ENCODE measurements around the gene QRFP.

Gene QRFP

GRCh38 chr9:130933114-130934046, 36.8 kb upstream of the QRFP start:
- DNase-seq: no peak

GRCh38 chr9:130932255-130933079, 35.9 kb upstream of the QRFP start:
- DNase-seq: no peak

- no peak for DNase-seq
Measured at GRCh38 chr9:130931508-130932254, 35.1 kb upstream of the QRFP start.

- no peak for DNase-seq
Measured at GRCh38 chr9:130930804-130931349, 34.3 kb upstream of the QRFP start.

- DNase-seq: no peak
Measured at GRCh38 chr9:130930132-130930803, 33.7 kb upstream of the QRFP start.

GRCh38 chr9:130929571-130930038, 33.0 kb upstream of the QRFP start:
- no peak for DNase-seq

GRCh38 chr9:130927995-130928900, 31.6 kb upstream of the QRFP start:
- no peak for DNase-seq

- no peak for DNase-seq
Measured at GRCh38 chr9:130927338-130927737, 30.7 kb upstream of the QRFP start.

- DNase-seq: no peak
Measured at GRCh38 chr9:130925050-130925678, 28.6 kb upstream of the QRFP start.

- DNase-seq: no peak
Measured at GRCh38 chr9:130924448-130924788, 27.8 kb upstream of the QRFP start.

- no peak for DNase-seq
Measured at GRCh38 chr9:130923611-130924447, 27.2 kb upstream of the QRFP start.

GRCh38 chr9:130922893-130923610, 26.4 kb upstream of the QRFP start:
- DNase-seq: no peak

- no peak for DNase-seq
Measured at GRCh38 chr9:130921989-130922892, 25.6 kb upstream of the QRFP start.

- no peak for DNase-seq
Measured at GRCh38 chr9:130921300-130921988, 24.8 kb upstream of the QRFP start.

- no peak for DNase-seq
Measured at GRCh38 chr9:130920762-130921299, 24.2 kb upstream of the QRFP start.

- DNase-seq: no peak
Measured at GRCh38 chr9:130920233-130920632, 23.6 kb upstream of the QRFP start.

All from NCI-H1417 treated with DMSO at 0.1 percent for 48 hours (cell line).